Urothelium cell line (cell line): ENCODE results near the gene NDUFA3.
A peak's percentile ranks its signal among the peaks of the same experiment; 100 is the strongest.

Source experiments
- DNase-seq: peaks from one replicate; pipeline ENCODE4 v3.0.0; 2011; ENCODE audit warnings: low spot score, mixed read lengths
- FAIRE-seq: peaks from 2 replicates; lab custom pipeline; 2011; peaks lifted over from hg19 to GRCh38; lab: Jason Lieb, UNC

NDUFA3 gene

DNA sequence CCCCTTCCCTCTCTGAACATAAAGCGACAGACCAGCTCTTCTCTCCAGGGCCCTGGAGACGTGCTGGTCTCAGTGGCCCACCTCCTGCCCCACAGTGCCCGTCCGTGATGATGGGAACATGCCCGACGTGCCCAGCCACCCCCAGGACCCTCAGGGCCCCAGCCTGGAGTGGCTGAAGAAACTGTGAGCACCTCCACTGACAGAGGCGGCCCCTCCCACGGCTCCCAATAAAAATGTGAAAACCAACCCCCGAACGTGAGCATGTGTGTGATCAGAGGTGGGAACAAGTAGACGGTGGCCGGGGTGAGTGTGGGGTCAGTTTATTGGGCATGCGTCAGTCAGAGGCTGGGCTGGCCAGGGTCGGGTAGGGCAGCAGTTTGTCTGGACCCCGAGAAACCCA is 4.1 kb downstream of the NDUFA3 start:
- DNase-seq, result no peak
- FAIRE-seq, result no peak

- FAIRE-seq (no peak), DNase-seq (no peak)
Observed at GRCh38 chr19:54107876-54108490, 5.3 kb downstream of the NDUFA3 start.

GRCh38 chr19:54108496-54108895 is 5.8 kb downstream of the NDUFA3 start:
- no peak for DNase-seq
- FAIRE-seq, result no peak

- no peak for FAIRE-seq
- DNase-seq, result no peak
Observed at GRCh38 chr19:54109651-54110050, 7.0 kb downstream of the NDUFA3 start.

DNA sequence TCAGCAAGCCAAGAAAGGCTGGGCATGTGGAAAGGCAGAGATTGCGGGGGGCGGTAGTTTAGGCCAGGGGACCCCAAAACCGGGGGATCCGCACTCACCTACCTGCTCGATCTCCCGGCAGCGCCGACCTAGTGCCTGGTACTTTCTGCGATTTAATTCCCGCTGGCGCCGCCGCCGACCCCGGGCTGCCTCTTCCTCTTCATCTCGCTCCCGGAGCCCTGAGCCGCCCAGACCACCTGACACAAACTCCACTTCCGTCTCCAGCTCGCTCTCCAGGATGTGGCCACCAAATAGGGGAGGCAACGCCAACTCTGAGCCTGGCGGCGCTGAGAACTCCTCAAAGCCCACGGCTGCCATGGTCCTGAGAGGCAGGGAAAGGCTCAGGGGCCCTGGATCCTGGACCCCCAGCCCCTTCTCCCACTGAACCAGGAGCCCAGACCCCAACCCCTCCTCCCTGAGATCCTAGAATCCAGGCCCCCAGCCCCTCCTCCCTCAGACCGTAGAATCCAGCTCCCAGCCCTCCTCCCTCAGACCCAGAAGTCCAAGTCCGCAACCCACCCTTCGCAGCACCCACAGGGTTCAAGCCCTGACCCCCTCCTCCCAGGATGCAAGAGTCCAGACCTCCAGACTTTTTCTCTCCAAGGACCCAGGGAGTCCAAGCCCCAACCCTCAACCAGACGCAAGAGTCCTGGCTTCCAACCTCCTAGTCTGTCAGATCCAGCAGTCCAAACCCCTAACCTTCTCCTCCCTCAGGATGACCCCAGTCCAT is 11.9 kb downstream of the NDUFA3 start:
- no peak for FAIRE-seq
- peak; percentile 38 for DNase-seq

DNA sequence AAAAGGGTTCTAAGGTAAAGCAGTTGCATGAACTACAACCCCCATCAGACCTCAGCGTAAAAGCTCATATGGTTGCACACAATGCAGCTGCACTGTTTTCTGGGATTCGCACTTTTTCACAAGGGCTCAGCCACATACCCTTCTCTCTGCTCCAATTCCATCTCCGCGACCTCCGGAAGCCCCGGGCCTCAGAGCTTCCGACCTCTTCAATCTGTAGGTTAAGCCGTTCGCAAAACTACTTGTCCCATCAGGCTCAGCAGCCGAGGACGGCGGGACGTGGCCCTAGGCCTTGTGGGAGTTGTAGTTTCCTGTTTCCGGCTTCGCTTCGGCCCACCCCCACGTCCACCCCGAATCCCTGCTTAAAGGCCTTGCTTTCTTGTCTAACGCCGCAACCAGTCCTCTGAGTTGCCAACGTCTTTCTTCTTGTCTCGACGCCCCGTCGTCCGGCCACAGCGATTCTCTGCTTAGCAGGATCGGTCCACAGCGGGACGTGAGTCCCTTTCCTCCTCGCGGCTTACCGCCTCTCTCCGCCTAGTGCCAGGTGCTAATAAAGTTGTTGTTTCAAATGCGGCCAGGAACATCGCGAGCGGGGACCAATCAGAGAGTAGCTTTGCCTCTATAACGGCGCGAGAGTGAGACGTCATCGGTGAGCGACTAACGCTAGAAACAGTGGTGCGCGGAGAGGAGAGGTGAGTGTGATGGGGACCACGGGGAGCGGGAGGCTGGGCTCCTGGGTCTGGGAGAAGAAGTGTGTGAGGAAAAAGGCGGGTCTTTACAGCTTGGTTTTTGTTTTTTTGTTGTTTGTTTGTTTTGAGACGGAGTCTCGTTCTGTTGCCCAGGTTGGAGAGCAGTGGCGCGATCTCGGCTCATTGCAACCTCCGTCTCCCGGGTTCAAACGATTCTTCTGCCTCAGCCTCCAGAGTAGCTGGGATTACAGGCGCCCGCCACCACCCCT is 12.7 kb downstream of the NDUFA3 start, which contains the start of the genes PRPF31 and TFPT:
Gene PRPF31 (plus strand): TSS at position 646 of the 955 bp plus-strand sequence. CDS start 2,525 bp downstream, outside the sequence.
Gene TFPT (minus strand): TSS at position 549 of the 955 bp plus-strand sequence. CDS start 388 bp downstream, at position 161.
- peak; percentile 91 for FAIRE-seq

DNA sequence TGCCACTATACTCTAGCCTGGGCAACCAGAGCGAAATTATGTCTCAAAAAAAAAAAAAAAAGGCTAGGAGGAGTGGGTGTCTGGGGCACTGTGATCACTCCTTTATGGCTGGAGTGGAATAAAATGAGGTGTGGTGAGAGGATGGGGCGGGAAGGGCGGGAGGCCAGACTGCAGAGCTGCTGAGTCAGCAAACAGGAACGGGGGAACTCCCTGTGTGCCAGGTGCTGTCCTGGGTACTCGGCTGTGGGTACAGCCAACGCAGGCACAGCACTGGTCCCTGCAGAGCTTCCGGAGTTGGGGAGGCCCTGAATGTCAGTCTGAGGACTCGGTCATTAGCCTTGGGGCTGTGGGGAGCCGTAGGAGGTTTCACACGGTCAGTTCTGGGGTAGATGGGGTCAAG is 18.6 kb downstream of the NDUFA3 start:
- FAIRE-seq (no peak), DNase-seq (no peak)

More for the DNA sequence above, 12.7 kb downstream of the NDUFA3 start, which contains the start of the genes PRPF31 and TFPT:
- peak; percentile 94 for DNase-seq

DNA sequence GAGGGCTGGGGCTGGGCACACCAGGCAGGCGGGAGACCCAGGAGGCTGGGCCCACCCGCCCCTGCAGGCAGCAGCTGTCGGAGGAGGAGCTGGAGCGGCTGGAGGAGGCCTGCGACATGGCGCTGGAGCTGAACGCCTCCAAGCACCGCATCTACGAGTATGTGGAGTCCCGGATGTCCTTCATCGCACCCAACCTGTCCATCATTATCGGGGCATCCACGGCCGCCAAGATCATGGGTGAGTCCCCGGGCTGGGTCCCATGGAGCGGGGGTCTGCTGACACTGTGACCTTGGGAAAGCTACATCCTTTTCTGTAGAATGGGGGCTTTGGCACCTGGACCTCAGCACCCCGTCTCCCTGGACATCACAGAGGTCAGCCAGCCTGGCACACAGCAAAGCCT is 21.0 kb downstream of the NDUFA3 start:
- FAIRE-seq, result no peak
- no peak for DNase-seq

- no peak for DNase-seq
- FAIRE-seq, result no peak
Observed at GRCh38 chr19:54124393-54124792, 21.7 kb downstream of the NDUFA3 start.

DNA sequence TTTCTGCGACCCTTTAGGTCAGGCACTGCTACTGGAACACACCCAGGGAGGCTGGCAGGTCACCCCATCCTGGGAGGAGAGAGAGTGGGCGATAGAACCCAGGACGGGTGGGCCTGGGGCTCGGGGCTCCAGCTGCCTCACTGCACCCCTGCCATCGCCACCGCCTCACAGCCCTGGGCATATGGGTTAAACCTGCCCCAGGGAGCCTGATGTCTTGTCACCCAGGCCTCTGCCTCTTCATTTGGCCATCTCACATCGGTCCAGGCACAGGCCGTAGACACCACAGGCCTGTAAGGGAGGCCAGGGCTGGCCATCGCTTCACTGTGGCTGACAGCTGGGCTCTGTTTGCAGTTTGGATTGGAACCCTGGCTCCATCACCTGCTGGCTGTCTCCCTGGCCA is 23.1 kb downstream of the NDUFA3 start:
- no peak for FAIRE-seq

DNA sequence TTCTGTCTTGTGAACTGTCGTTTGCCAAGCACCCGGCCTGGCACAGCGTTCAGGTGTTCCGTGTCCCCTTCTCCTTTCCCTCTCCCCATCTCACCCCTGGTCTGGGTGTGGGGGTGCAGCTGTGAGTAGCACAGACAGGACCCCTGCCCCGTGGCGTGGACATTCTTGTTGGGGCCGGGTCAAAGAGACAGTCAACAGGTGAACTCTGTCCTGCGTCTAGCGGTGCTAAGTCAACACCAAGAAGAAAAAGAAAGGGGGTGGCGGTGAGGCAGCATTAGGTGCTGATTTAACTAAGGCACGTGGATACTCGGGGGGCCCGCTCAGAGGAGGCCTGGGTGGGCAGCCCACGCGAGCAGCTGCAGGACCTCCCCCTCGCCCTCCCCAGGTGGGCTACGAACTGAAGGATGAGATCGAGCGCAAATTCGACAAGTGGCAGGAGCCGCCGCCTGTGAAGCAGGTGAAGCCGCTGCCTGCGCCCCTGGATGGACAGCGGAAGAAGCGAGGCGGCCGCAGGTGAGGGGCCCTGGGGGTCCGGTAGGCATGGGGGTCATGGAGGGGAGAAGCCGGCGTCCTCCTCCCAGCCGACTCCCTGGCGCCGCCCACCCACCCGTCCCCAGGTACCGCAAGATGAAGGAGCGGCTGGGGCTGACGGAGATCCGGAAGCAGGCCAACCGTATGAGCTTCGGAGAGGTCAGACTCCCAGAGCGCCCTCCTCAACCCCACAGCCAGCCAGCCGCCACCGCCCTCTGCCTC is 25.2 kb downstream of the NDUFA3 start:
- DNase-seq (no peak), FAIRE-seq (no peak)

More for the DNA sequence above, 23.1 kb downstream of the NDUFA3 start:
- DNase-seq, result no peak

DNA sequence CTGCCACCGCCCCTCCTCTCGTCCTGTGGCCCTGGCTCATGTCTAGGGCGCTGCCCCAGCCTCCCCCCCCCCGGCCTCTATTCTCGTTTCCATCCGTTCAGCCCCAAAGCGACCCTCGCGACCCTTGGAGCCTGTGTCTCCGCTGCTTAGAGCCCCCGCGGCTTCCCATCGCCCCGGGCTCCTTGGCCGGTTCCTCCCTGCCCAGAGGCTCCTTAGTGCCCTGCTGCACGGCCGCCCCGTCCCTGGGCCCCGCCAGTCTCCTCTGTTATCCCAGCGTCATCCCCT is 25.7 kb downstream of the NDUFA3 start:
- no peak for DNase-seq
- FAIRE-seq, result no peak

DNA sequence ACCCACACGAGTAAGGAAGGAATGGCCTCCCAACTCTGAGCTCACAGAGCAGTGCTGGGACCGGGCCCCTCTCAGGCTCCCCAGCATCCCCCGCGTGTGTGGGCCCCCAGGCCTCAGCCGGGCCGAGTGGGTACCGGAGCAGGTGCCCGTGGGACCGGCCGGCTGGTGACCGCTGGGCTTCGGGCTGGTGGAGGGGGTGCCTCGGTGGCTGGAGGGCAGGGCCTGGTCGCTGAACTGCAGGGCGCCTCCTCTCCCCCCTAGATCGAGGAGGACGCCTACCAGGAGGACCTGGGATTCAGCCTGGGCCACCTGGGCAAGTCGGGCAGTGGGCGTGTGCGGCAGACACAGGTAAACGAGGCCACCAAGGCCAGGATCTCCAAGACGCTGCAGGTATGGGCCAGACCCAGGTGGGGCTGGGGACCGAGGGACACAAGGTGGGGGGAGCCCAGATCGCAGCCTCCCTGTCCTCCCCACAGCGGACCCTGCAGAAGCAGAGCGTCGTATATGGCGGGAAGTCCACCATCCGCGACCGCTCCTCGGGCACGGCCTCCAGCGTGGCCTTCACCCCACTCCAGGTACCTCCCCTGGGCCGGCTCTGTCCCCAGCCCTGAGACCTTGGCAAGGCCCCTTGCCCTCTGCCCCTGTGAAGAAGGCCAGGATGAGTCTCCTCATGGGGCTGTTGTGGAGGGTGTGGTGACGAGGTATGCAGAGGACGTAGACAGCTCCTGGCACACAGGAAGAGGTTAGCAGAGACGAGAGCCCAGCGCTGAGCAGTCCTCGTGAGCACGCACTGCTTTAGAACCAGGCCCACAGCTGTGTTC is 26.4 kb downstream of the NDUFA3 start:
- FAIRE-seq, result no peak
- DNase-seq, result no peak

DNA sequence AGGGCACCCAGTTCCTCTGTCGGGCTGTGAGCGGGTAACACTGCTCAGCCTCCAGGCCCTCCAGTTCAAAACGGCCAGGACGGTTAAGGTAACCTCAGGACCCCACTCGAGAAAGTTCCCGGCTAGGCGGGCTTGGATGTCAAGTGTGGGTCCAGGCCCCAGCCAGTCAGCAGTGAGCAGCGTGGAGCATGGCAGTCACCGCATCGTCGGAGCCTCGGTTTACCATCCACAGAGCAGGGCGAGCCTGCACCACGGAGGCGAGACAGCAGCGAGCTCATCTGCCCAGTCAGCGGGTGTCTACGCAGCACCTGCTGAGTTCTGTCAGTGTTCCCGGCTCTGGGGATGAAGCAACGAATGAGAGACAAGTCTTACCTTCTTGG is 27.0 kb downstream of the NDUFA3 start:
- FAIRE-seq, result no peak
- no peak for DNase-seq

GRCh38 chr19:54133312-54133956 is 30.8 kb downstream of the NDUFA3 start:
- DNase-seq (peak; percentile 40), FAIRE-seq (no peak)

- DNase-seq (no peak), FAIRE-seq (no peak)
Observed at GRCh38 chr19:54133957-54134590, 31.4 kb downstream of the NDUFA3 start.

- FAIRE-seq (no peak), DNase-seq (peak; percentile 16)
Observed at GRCh38 chr19:54136086-54136863, 33.6 kb downstream of the NDUFA3 start.
